HepG2 (cell line): ENCODE data around the gene BIVM. TPM values are rescaled to one million over a fixed set of nuclear protein-coding genes. Genes with fewer than 3 reads are reported as not detected.

ENCODE experiments used
- ATAC-seq: fragments of 200-7000 bp; cut with Tn5 transposase; 3 replicates; pipeline ENCODE4 v1.9.1; 2020; ENCODE audit warnings: mild to moderate bottlenecking, moderate library complexity
- BruUV-seq: library from RNA; stranded (reverse); fragments of 400-500 nt; replicated peaks from 2 replicates; lab custom pipeline; 2021; lab: Mats Ljungman, UMichigan
- CTCF ChIA-PET: fragments of 300-600 bp; formaldehyde crosslinking; extraction: SDS; loops from one replicate; lab custom pipeline; 2021; ENCODE audit warnings: low total read pairs, inconsistent platforms, low intra/inter-chr PET ratio; lab: Yijun Ruan, JAX
- POLR2A ChIA-PET: fragments of 350-600 bp; sonication (Branson Sonifier 250); formaldehyde crosslinking; loops from one replicate; lab custom pipeline; 2020; ENCODE audit warnings: antibody characterized with exemption, inconsistent platforms; lab: Yijun Ruan, JAX
- DNase-seq: peaks from one replicate; pipeline ENCODE4 v3.0.0-alpha.2; 2015; ENCODE audit warnings: low spot score
- FAIRE-seq: peaks from 3 replicates; lab custom pipeline; 2011; peaks lifted over from hg19 to GRCh38; lab: Jason Lieb, UNC
- H2AFZ ChIP-seq: one replicate; pipeline ENCODE4 v1.6.1; 2011; ENCODE audit warnings: low read length, inconsistent platforms
- H3K27ac ChIP-seq: fragments of 300-600 bp; 3 replicates; pipeline ENCODE4 v1.8.0; 2011; ENCODE audit warnings: mixed run types, mild to moderate bottlenecking, mixed read lengths, low read length, inconsistent platforms; ENCODE audit not compliant: insufficient read depth; ENCODE audit errors: extremely low read length
- H3K27me3 ChIP-seq, 2 experiments: fragments of 200-600 bp in 1 of 2; 2 replicates in 1 of 2; 3 replicates in 1 of 2; pipeline versions ENCODE4 v1.6.0 to v1.8.0; 2011; ENCODE audit warnings: low read length in 2 of 2, mild to moderate bottlenecking in 2 of 2, moderate library complexity in 2 of 2, inconsistent platforms in 1 of 2; ENCODE audit not compliant: insufficient read depth in 2 of 2, control insufficient read depth in 1 of 2
- H3K36me3 ChIP-seq, 2 experiments: fragments of 200-600 bp in 1 of 2; replicated peaks in 1 of 2; 2 replicates in 1 of 2; 3 replicates in 1 of 2; pipeline versions ENCODE4 v1.5.1 to v1.8.0; 2011; ENCODE audit warnings: low read length in 2 of 2, inconsistent platforms in 1 of 2; ENCODE audit not compliant: insufficient read depth in 2 of 2, control insufficient read depth in 1 of 2
- H3K4me1 ChIP-seq: 2 replicates; pipeline ENCODE4 v1.5.1; 2012; ENCODE audit warnings: low read length, inconsistent platforms; ENCODE audit not compliant: insufficient read depth
- H3K4me2 ChIP-seq: 2 replicates; pipeline ENCODE4 v1.6.0; 2011; ENCODE audit warnings: low read depth, low read length, inconsistent platforms
- H3K4me3 ChIP-seq, 3 experiments: fragments of 200-600 bp in 1 of 3; sonication (generic), shearing (Covaris generic) in 1 of 3; replicated peaks in 1 of 3; 2 replicates each; pipeline ENCODE4 v1.5.1; 2011 to 2016; ENCODE audit warnings: low read length in 3 of 3, inconsistent platforms in 2 of 3, low read depth in 2 of 3, mild to moderate bottlenecking in 2 of 3, control low read depth in 1 of 3, mixed read lengths in 1 of 3; ENCODE audit not compliant: insufficient read depth in 1 of 3
- H3K79me2 ChIP-seq: one replicate; pipeline ENCODE4 v1.6.1; 2011; ENCODE audit warnings: low read length, inconsistent platforms; ENCODE audit not compliant: insufficient read depth
- H3K9ac ChIP-seq: 2 replicates; pipeline ENCODE4 v1.6.0; 2011; ENCODE audit warnings: mild to moderate bottlenecking, low read depth, low read length, inconsistent platforms; ENCODE audit not compliant: insufficient read depth
- H3K9me3 ChIP-seq: 2 replicates; pipeline ENCODE4 v1.5.1; 2012; ENCODE audit warnings: mild to moderate bottlenecking, low read length
- H4K20me1 ChIP-seq: 2 replicates; pipeline ENCODE4 v1.6.0; 2011; ENCODE audit warnings: inconsistent platforms, mild to moderate bottlenecking, low read length, moderate library complexity; ENCODE audit not compliant: insufficient read depth
- ASH2L ChIP-seq: fragments of 300-600, 200-600 bp; sonication (generic); IDR thresholded peaks from 2 replicates; pipeline ENCODE4 v1.7.0; 2017; ENCODE audit warnings: low read depth, mild to moderate bottlenecking, moderate library complexity, mixed read lengths, low read length; ENCODE audit not compliant: insufficient read length
- BORCS8-MEF2B ChIP-seq: sonication (generic); formaldehyde crosslinking; IDR thresholded peaks from 2 replicates; pipeline ENCODE4 v1.8.0; 2022; ENCODE audit warnings: mild to moderate bottlenecking, missing genetic modification reagents
- MAX ChIP-seq: IDR thresholded peaks from 2 replicates; pipeline ENCODE4 v1.6.1; 2012; ENCODE audit warnings: inconsistent platforms
- PPARG ChIP-seq: conservative IDR thresholded peaks from 2 replicates; pipeline ENCODE4 v1.6.1; 2016; ENCODE audit warnings: missing biosample characterization, missing genetic modification reagents
- RAD21 ChIP-seq: fragments of 450-650 bp; formaldehyde crosslinking; IDR thresholded peaks from 2 replicates; pipeline ENCODE4 v1.5.0; 2020; ENCODE audit warnings: mild to moderate bottlenecking
- RXRB ChIP-seq: IDR thresholded peaks from 2 replicates; pipeline ENCODE4 v1.6.1; 2016; ENCODE audit warnings: borderline replicate concordance, missing genetic modification reagents, missing compliant biosample characterization
- SALL1 ChIP-seq: sonication (generic); formaldehyde crosslinking; IDR thresholded peaks from 2 replicates; pipeline ENCODE4 v1.8.0; 2022; ENCODE audit warnings: mild to moderate bottlenecking, missing genetic modification reagents
- SMC3 ChIP-seq: IDR thresholded peaks from 2 replicates; pipeline ENCODE4 v1.6.1; 2011; ENCODE audit warnings: low read length, improper control_type of control experiment
- STAG1 ChIP-seq: sonication (generic); formaldehyde crosslinking; IDR thresholded peaks from 2 replicates; pipeline ENCODE4 v1.4.0; 2020; ENCODE audit warnings: missing genetic modification reagents
- TBP ChIP-seq: sonication (generic); formaldehyde crosslinking; IDR thresholded peaks from 2 replicates; pipeline ENCODE4 v1.5.0; 2020; ENCODE audit warnings: missing genetic modification reagents
- WGBS: methylation state at CpG from one replicate; pipeline ENCODE4 v1.1.6; 2017; ENCODE audit warnings: low lambda C conversion rate; 5-methylcytosine and 5-hydroxymethylcytosine counted together
- in situ Hi-C: cut with HindIII; loops from 2 replicates; pipeline ENCODE4 v1.10.0; 2017; ENCODE audit warnings: low pct_unique_long_range_greater_than_20kb; ENCODE audit not compliant: extremely low pct_ligation_motif_present
- intact Hi-C: fragments of 100-400 bp; cut with micrococcal nuclease; formaldehyde crosslinking; loops from one replicate; pipeline ENCODE4 v1.10.0; 2022; ENCODE audit not compliant: unreplicated experiment
- polyA plus RNA-seq, 8 experiments: library from polyadenylated mRNA; depleted of rRNA in 3 of 8; stranded (reverse) in 7 of 8; unstranded in 1 of 8; fragments of >200 nt; fragmentation: Illumina TruSeq in 4 of 8; extraction: Trizol in 4 of 8; gene quantifications; 2 replicates each; pipeline versions ENCODE4 v1.2.1 to v1.2.3, GENCODE V29; 2011 to 2016; ENCODE audit warnings: low read depth in 4 of 8, missing spikeins in 1 of 8, mixed read lengths in 1 of 8; ENCODE audit not compliant: insufficient read depth in 1 of 8
- total RNA-seq, 5 experiments: library from RNA; depleted of rRNA; stranded (reverse); fragments of >200 nt; fragmentation: Illumina TruSeq; extraction: Trizol; gene quantifications; 2 replicates each; pipeline ENCODE4 v1.2.3, GENCODE V29; 2016; ENCODE audit warnings: low read depth in 1 of 5
- TF ChIP-seq, protein P1 (sequence below): sonication (generic); formaldehyde crosslinking; IDR thresholded peaks from 2 replicates; pipeline ENCODE4 v1.5.0; 2020; ENCODE audit warnings: mild to moderate bottlenecking, missing genetic modification reagents, moderate library complexity

BIVM gene
- total and polyA plus RNA-seq, 2 of the 13 experiments (the other 11 are each of a cell fraction or from before 2014, with no cell fraction given) = 10.4 to 15.8 TPM

DNA sequence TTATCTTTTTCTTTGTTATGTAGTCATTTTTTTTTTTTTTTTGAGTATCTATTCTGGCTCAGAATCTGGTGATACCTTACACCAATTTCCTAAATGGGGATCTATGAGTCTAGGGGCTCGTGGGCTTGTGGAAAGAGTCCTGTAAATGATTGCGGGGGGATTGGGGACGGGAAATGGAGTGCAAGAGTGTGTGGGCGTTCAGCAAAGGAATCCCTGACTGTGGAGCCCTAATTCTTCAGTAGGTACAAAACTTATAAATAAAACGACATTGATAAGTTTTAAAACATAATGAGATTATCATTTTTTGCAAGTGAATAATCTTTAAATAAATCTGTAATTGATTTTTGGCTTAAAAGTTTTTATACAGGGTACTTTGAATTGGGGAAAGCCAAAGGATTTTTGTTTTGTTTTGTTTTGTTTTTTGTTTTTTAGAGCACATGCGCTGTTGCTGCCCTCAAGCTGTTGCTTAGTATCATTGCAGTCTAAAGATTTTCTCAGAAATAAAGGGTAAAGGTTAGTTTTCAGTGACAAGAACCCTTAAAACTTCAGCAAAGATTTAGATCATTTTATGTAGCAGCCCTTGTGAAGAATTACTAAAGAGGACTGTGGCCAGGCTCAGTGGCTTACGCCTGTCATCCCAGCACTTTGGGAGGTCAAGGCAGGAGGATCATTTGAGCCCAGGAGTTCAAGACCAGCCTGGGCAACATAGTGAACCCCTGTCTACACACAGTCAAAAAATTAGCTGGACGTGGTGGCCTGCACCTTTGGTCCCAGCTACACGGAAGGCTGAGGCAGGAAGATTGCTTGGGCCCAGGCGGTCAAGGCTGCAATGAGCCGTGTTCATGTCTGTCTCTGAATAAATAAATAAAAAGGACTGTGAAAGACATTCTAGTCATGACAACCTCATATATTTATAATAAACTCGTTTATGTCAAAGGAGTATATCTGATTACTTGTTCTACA is 48.6 kb downstream of the BIVM start:
- Histone ChIP-seq H3K36me3 (peaks cover 0 to 6% of the 10 kb centered on the region in 2 experiments; a peak in 1 of 5 replicates), H4K20me1 (0 out of 2 replicates have a peak, but pooled peaks cover 3% of the 10 kb centered on the region), H3K4me3 (peak overlapping the region; percentile 86 to 94 (median 89)), H3K4me2 (peak overlapping the region; percentile 91), H3K27ac (peak overlapping the region; percentile 90), H3K9ac (peak overlapping the region; percentile 86), H2AFZ (no peak overlapping the region), H3K9me3 (no peaks in the 10 kb centered on the region), H3K27me3 (no peaks in the 10 kb centered on the region; a peak in 1 of 5 replicates), H3K79me2 (peaks cover 32% of the 10 kb centered on the region), H3K4me1 (peaks cover 15% of the 10 kb centered on the region)
- in situ Hi-C loops = loop anchor here (5.0 kb wide), 1 partner anchor 250 kb away; the partner anchor contains the start of gene TPP2
- no peak for TF ChIP-seq SALL1 (CRISPR knock-in tag)
- TF ChIP-seq ASH2L = peak; percentile 9
- 0 out of 2 replicates have a peak, but pooled peaks have one; percentile 22 for TF ChIP-seq MAX
- TF ChIP-seq BORCS8-MEF2B (CRISPR knock-in tag) = no peak
- TF ChIP-seq, protein P1, sequence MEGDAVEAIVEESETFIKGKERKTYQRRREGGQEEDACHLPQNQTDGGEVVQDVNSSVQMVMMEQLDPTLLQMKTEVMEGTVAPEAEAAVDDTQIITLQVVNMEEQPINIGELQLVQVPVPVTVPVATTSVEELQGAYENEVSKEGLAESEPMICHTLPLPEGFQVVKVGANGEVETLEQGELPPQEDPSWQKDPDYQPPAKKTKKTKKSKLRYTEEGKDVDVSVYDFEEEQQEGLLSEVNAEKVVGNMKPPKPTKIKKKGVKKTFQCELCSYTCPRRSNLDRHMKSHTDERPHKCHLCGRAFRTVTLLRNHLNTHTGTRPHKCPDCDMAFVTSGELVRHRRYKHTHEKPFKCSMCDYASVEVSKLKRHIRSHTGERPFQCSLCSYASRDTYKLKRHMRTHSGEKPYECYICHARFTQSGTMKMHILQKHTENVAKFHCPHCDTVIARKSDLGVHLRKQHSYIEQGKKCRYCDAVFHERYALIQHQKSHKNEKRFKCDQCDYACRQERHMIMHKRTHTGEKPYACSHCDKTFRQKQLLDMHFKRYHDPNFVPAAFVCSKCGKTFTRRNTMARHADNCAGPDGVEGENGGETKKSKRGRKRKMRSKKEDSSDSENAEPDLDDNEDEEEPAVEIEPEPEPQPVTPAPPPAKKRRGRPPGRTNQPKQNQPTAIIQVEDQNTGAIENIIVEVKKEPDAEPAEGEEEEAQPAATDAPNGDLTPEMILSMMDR (CRISPR knock-in tag) = peak; percentile 61
- TF ChIP-seq PPARG (CRISPR knock-in tag) = 0 out of 2 replicates have a peak, but pooled peaks have one; percentile 21
- TF ChIP-seq TBP (CRISPR knock-in tag) = no peak
- 0 out of 2 replicates have a peak, but pooled peaks have one; percentile 20 for TF ChIP-seq RXRB (CRISPR knock-in tag)
- TF ChIP-seq STAG1 (CRISPR knock-in tag) = peak; percentile 70
- TF ChIP-seq SMC3 = 0 out of 2 replicates have a peak, but pooled peaks have one; percentile 47
- TF ChIP-seq RAD21 (CRISPR knock-in tag) = peak; percentile 23; the same call in 1 of the 2 replicates
- no peak for DNase-seq
- intact Hi-C loops = loop anchor here (1.0 kb wide), 5 partner anchors 17 to 267 kb away; no protein-coding TSS in a partner anchor
- BruUV-seq = no TSS peak
- ATAC-seq = no peak
- ChIA-PET CTCF (interaction anchor here (1.1 to 1.8 kb wide), 5 partner anchors 47 to 906 kb away, joined by 4 to 12 read pairs (median 4); no protein-coding TSS in a partner anchor), POLR2A (no interaction called here)
- WGBS = 21% methylated on average over 11 of the region's 12 CpGs
- FAIRE-seq = peak; percentile 63
